Measurements from ENCODE around the gene ATL3.
"Not testable (repeated sequence)": the region's sequence is repeated elsewhere in the genome, so short reads cannot be mapped to it uniquely, and the experiment has no call there.

ATL3 gene

GRCh38 chr11:63685158-63685721, 14.1 kb upstream of the ATL3 start:
- H3K27me3 ChIP-seq (ENCODE audit: insufficient read depth, low read length); H3K4me1 ChIP-seq (ENCODE audit: control insufficient read depth in 1 of 2, insufficient read depth in 2 of 2, low read length in 2 of 2); H3K4me2 ChIP-seq (ENCODE audit: low read length); H3K79me2 ChIP-seq (ENCODE audit: control insufficient read depth, insufficient read depth, low read length, poor library complexity); H4K91ac ChIP-seq (ENCODE audit: low read depth, low read length); H2AFZ ChIP-seq (ENCODE audit: insufficient read depth, low read length, poor library complexity); H4K8ac ChIP-seq (ENCODE audit: low read depth, low read length); H3K79me1 ChIP-seq (ENCODE audit: low read length); H2BK12ac ChIP-seq (ENCODE audit: low read length); H2BK120ac ChIP-seq (ENCODE audit: insufficient read depth, low read length, poor library complexity); H2AK5ac ChIP-seq (ENCODE audit: low read length); H3K9ac ChIP-seq (ENCODE audit: low read length); DNase-seq; H3K9me3 ChIP-seq (ENCODE audit: insufficient read depth, low read depth, low read length); H3K14ac ChIP-seq (ENCODE audit: low read length); H3K4ac ChIP-seq (ENCODE audit: low read depth, low read length); H3K23ac ChIP-seq (ENCODE audit: low read length); H3K36me3 ChIP-seq (ENCODE audit: control insufficient read depth in 1 of 2, insufficient read depth in 2 of 2, low read length in 2 of 2); H2BK5ac ChIP-seq (ENCODE audit: low read depth, low read length, poor library complexity); H3K4me3 ChIP-seq (ENCODE audit: low read depth, low read length); H4K12ac ChIP-seq (ENCODE audit: low read depth, low read length); H3K27ac ChIP-seq (ENCODE audit: low read depth, low read length); H3K18ac ChIP-seq (ENCODE audit: low read length): not testable (repeated sequence)
- WGBS (ENCODE audit: extremely low coverage, insufficient coverage, insufficient read length) = no CpG with 5 or more reads among the region's 7 CpGs

- peak overlapping the region; percentile 78 for H3K4me2 ChIP-seq (ENCODE audit: low read length)
- H2AK5ac ChIP-seq (ENCODE audit: low read length) = no peak overlapping the region
- no peak overlapping the region for H4K12ac ChIP-seq (ENCODE audit: low read depth, low read length)
- H3K23ac ChIP-seq (ENCODE audit: low read length) = no peak overlapping the region
- no peak overlapping the region for H3K14ac ChIP-seq (ENCODE audit: low read length)
- H4K91ac ChIP-seq (ENCODE audit: low read depth, low read length) = no peak overlapping the region
- H3K27ac ChIP-seq (ENCODE audit: low read depth, low read length) = no peak overlapping the region
- no peak overlapping the region for H2BK120ac ChIP-seq (ENCODE audit: insufficient read depth, low read length, poor library complexity)
- H3K4me1 ChIP-seq (ENCODE audit: control insufficient read depth in 1 of 2, insufficient read depth in 2 of 2, low read length in 2 of 2) = peaks cover 7 to 8% of the 10 kb centered on the region in 2 experiments
- H2BK5ac ChIP-seq (ENCODE audit: low read depth, low read length, poor library complexity) = no peak overlapping the region
- H3K36me3 ChIP-seq (ENCODE audit: control insufficient read depth in 1 of 2, insufficient read depth in 2 of 2, low read length in 2 of 2) = no peaks in the 10 kb centered on the region
- H3K9me3 ChIP-seq (ENCODE audit: insufficient read depth, low read depth, low read length) = no peaks in the 10 kb centered on the region
- H2AFZ ChIP-seq (ENCODE audit: insufficient read depth, low read length, poor library complexity) = no peak overlapping the region
- no peaks in the 10 kb centered on the region for H3K27me3 ChIP-seq (ENCODE audit: insufficient read depth, low read length)
- peaks cover 4% of the 10 kb centered on the region for H3K79me1 ChIP-seq (ENCODE audit: low read length)
- H2BK12ac ChIP-seq (ENCODE audit: low read length) = no peak overlapping the region
- no peak overlapping the region for H3K18ac ChIP-seq (ENCODE audit: low read length)
- H4K8ac ChIP-seq (ENCODE audit: low read depth, low read length) = no peak overlapping the region
- H3K9ac ChIP-seq (ENCODE audit: low read length) = no peak overlapping the region
- H3K4ac ChIP-seq (ENCODE audit: low read depth, low read length) = peak overlapping the region; percentile 33
- H3K4me3 ChIP-seq (ENCODE audit: low read depth, low read length) = no peak overlapping the region
- WGBS (ENCODE audit: extremely low coverage, insufficient coverage, insufficient read length) = 100% methylated on average over 2 of the region's 8 CpGs
- peaks cover 8% of the 10 kb centered on the region for H3K79me2 ChIP-seq (ENCODE audit: control insufficient read depth, insufficient read depth, low read length, poor library complexity)
- no peak for DNase-seq
These were observed 12.2 kb upstream of the ATL3 start for GRCh38 chr11:63683133-63683991.

DNA sequence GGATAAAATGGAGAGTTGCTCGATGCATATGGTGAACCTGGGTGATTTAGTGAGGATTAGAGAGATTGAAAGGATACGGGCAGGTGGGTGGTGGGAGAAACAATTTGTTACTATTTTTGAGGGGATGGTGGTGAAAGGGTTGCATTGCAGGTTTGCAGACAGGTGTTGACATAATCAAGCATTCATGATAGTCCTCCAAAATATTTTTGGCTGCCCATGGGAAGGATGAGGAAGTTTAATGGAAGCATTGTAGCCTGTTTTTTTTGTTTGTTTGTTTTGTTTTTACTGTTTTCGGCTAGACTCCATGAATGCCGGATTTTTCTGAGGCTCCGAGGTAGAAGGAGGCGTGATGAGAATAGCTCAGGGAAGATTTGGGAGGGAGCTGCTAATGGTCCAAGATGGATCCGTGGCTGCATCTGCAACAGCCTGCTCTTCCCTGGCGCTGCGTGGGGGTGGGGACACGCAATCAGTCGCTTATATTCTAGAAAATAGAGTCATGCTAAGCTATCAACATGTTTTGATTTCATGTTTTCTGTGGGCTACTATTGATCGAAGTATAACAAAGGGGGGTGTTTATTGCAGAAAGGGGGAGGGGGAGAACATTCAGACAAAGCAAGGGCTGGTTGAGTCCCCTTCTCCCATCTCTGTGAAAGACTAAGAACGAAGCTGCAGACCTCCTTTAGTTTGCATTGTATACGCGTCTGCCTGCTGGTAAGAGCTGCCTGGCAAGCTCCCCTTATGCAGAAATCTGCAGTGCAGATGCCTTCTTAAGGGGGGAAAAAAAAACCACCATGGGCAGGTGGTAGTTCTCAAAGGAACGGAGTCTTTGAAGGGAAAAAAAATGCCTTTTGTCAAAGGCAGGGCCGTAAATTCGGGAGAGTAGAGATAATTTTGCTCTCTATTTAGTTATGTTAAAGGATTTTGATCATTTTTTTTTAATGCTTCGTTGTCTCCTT, 11.2 kb upstream of the ATL3 start:
- Histone ChIP-seq H3K36me3 (ENCODE audit: control insufficient read depth in 1 of 2, insufficient read depth in 2 of 2, low read length in 2 of 2) (no peaks in the 10 kb centered on the region), H4K8ac (ENCODE audit: low read depth, low read length) (no peak overlapping the region), H3K4ac (ENCODE audit: low read depth, low read length) (peak overlapping the region; percentile 89), H3K4me1 (ENCODE audit: control insufficient read depth in 1 of 2, insufficient read depth in 2 of 2, low read length in 2 of 2) (peaks cover 7 to 8% of the 10 kb centered on the region in 2 experiments), H3K27ac (ENCODE audit: low read depth, low read length) (no peak overlapping the region), H4K12ac (ENCODE audit: low read depth, low read length) (no peak overlapping the region), H2AFZ (ENCODE audit: insufficient read depth, low read length, poor library complexity) (peak overlapping the region; percentile 91), H2BK120ac (ENCODE audit: insufficient read depth, low read length, poor library complexity) (no peak overlapping the region), H3K14ac (ENCODE audit: low read length) (no peak overlapping the region), H3K79me2 (ENCODE audit: control insufficient read depth, insufficient read depth, low read length, poor library complexity) (peaks cover 8% of the 10 kb centered on the region), H2AK5ac (ENCODE audit: low read length) (no peak overlapping the region), H2BK5ac (ENCODE audit: low read depth, low read length, poor library complexity) (no peak overlapping the region), H3K23ac (ENCODE audit: low read length) (no peak overlapping the region), H3K18ac (ENCODE audit: low read length) (peak overlapping the region; percentile 88), H2BK12ac (ENCODE audit: low read length) (no peak overlapping the region), H3K9ac (ENCODE audit: low read length) (no peak overlapping the region), H4K91ac (ENCODE audit: low read depth, low read length) (no peak overlapping the region), H3K79me1 (ENCODE audit: low read length) (peaks cover 4% of the 10 kb centered on the region), H3K4me2 (ENCODE audit: low read length) (peak overlapping the region; percentile 78), H3K27me3 (ENCODE audit: insufficient read depth, low read length) (no peaks in the 10 kb centered on the region), H3K9me3 (ENCODE audit: insufficient read depth, low read depth, low read length) (no peaks in the 10 kb centered on the region), H3K4me3 (ENCODE audit: low read depth, low read length) (peak overlapping the region; percentile 87)
- WGBS (ENCODE audit: extremely low coverage, insufficient coverage, insufficient read length) = 100% methylated on average over 1 of the region's 19 CpGs
- DNase-seq = peak; percentile 42 to 49

DNA sequence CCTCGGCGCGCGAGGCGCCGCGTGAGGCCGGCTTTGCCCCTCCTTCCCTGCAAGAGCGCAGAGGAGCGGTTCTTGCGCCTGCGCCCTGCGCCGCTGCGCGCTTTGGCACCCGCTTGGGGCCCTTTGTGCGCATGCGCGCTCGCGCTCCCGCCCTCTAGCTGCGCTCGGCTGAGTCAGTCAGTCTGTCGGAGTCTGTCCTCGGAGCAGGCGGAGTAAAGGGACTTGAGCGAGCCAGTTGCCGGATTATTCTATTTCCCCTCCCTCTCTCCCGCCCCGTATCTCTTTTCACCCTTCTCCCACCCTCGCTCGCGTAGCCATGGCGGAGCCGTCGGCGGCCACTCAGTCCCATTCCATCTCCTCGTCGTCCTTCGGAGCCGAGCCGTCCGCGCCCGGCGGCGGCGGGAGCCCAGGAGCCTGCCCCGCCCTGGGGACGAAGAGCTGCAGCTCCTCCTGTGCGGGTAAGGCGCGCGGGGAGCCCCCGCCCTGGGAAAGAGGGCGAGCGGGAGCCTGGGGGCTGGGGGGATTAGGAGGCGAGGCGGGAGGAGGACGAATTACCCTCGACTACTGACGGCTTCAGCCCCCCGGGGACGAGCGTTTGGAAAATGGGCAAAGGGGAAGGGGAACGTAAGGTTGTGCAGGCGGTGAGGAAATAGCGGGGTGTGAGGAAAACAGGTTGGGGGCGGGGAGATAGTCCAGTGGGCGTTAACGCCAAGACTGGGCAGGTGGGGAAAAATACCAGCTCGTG, 10.3 kb upstream of the ATL3 start, which contains the start of gene RTN3:
Gene RTN3 (plus strand): TSS at position 180 of the 745 bp plus-strand sequence. CDS start 137 bp downstream, at position 317.
- Histone ChIP-seq H3K9ac (ENCODE audit: low read length) (peak within 1 kb of the TSS; percentile 72), H4K91ac (ENCODE audit: low read depth, low read length) (peak within 1 kb of the TSS; percentile 75), H2BK12ac (ENCODE audit: low read length) (no peak within 1 kb of the TSS), H3K4me1 (ENCODE audit: control insufficient read depth in 1 of 2, insufficient read depth in 2 of 2, low read length in 2 of 2) (peaks cover 7 to 8% of the 10 kb centered on the region in 2 experiments), H3K9me3 (ENCODE audit: insufficient read depth, low read depth, low read length) (no peaks in the 10 kb centered on the region), H3K36me3 (ENCODE audit: control insufficient read depth in 1 of 2, insufficient read depth in 2 of 2, low read length in 2 of 2) (no peaks in the 10 kb centered on the region), H3K79me2 (ENCODE audit: control insufficient read depth, insufficient read depth, low read length, poor library complexity) (peaks cover 8% of the 10 kb centered on the region), H3K18ac (ENCODE audit: low read length) (peak within 1 kb of the TSS; percentile 88), H4K12ac (ENCODE audit: low read depth, low read length) (peak within 1 kb of the TSS; percentile 94), H4K8ac (ENCODE audit: low read depth, low read length) (peak within 1 kb of the TSS; percentile 87), H3K27me3 (ENCODE audit: insufficient read depth, low read length) (no peaks in the 10 kb centered on the region), H3K27ac (ENCODE audit: low read depth, low read length) (peak within 1 kb of the TSS; percentile 92), H3K4me3 (ENCODE audit: low read depth, low read length) (peak within 1 kb of the TSS; percentile 87), H3K4ac (ENCODE audit: low read depth, low read length) (peak within 1 kb of the TSS; percentile 89), H2AK5ac (ENCODE audit: low read length) (no peak within 1 kb of the TSS), H3K4me2 (ENCODE audit: low read length) (peak within 1 kb of the TSS; percentile 83), H2BK120ac (ENCODE audit: insufficient read depth, low read length, poor library complexity) (peak within 1 kb of the TSS; percentile 55), H2AFZ (ENCODE audit: insufficient read depth, low read length, poor library complexity) (peak within 1 kb of the TSS; percentile 91), H2BK5ac (ENCODE audit: low read depth, low read length, poor library complexity) (peak within 1 kb of the TSS; percentile 90), H3K23ac (ENCODE audit: low read length) (no peak within 1 kb of the TSS), H3K79me1 (ENCODE audit: low read length) (peaks cover 4% of the 10 kb centered on the region), H3K14ac (ENCODE audit: low read length) (peak within 1 kb of the TSS; percentile 96)
- WGBS (ENCODE audit: extremely low coverage, insufficient coverage, insufficient read length) = no CpG with 5 or more reads among the region's 74 CpGs
- peak; percentile 99 to 100 for DNase-seq
